Esophagus mucosa (tissue), 1 donor: Measurements from ENCODE around the gene DGKI. TPM values are rescaled to one million over a fixed set of nuclear protein-coding genes. Genes with fewer than 3 reads are reported as not detected.

Experiments used
- ATAC-seq: fragments of 200-7000 bp; cut with Tn5 transposase; one replicate; pipeline ENCODE4 v1.9.1; 2020
- total RNA-seq: library from RNA; stranded (reverse); gene quantifications from one replicate; pipeline ENCODE4 v1.2.4, GENCODE V29; 2023
- donor health status: DM: yes; HTN: yes; CAD: no.

DGKI gene
- total RNA-seq, 1 donor from 2014 or later = 0.20 TPM

GRCh38 chr7:137527634-137528033 is 319.1 kb downstream of the DGKI start:
- ATAC-seq = no peak

DNA sequence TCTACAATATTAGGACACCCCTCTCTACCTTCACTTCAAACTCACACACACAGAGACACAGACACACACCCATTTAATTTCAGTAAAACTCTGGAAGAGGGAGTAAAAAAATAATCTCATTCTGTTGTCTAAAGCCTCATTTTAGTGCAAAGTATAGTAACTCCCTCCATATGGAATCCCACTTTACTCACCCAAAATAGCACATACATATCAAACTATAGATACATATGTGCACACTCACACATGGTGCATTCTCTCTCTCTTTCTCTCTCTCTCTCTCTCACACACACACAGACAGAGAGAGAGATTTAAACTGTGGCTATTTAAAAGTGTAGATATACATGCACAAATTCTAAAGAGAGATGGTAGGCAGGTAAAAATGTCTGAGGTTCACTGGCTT is 323.6 kb downstream of the DGKI start:
- no peak for ATAC-seq

- no peak for ATAC-seq
Measured at GRCh38 chr7:137521451-137521850, 325.3 kb downstream of the DGKI start.

DNA sequence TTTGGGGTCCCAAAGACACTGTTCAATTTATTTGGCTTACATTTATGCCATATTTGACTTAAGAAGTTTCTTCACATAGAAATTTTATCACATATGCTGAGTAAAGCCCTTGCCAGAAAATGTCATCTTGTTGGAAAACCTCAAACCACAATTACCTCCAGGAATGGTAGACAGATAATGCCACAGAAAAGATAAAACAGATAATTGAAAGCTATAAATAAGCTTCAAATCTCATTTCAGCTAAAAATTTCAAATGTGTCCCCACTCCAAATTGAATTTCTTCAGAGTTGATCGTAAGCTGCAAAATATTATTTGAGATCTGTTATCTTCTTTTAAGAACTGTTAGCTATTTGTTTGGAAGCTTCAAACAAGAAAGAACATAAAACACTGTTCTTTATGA is 326.8 kb downstream of the DGKI start:
- ATAC-seq = no peak

- no peak for ATAC-seq
Measured at GRCh38 chr7:137519181-137519691, 327.5 kb downstream of the DGKI start.

- ATAC-seq = no peak
Measured at GRCh38 chr7:137513091-137513490, 333.7 kb downstream of the DGKI start.

- ATAC-seq = no peak
Measured at GRCh38 chr7:137507096-137507495, 339.7 kb downstream of the DGKI start.

DNA sequence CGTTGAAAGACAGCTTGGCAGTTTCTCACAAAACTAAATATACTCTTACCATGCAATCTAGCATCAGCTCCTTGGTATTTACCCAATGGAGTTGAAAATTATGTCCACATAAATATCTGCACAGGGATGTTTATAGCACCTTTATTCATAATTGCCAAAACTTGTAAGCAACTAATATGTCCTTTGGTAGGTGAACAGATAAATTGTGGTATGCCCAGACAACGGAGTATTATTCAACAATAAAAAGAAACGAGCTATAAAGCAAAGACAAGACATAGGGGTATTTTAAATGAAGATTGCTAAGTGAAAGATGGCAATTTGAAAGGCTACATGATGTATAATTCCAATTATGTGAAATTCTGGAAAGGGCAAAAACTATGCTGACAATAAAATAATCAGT is 340.7 kb downstream of the DGKI start:
- no peak for ATAC-seq

GRCh38 chr7:137501562-137501961 is 345.2 kb downstream of the DGKI start:
- no peak for ATAC-seq

GRCh38 chr7:137492889-137493288 is 353.9 kb downstream of the DGKI start:
- ATAC-seq = no peak

DNA sequence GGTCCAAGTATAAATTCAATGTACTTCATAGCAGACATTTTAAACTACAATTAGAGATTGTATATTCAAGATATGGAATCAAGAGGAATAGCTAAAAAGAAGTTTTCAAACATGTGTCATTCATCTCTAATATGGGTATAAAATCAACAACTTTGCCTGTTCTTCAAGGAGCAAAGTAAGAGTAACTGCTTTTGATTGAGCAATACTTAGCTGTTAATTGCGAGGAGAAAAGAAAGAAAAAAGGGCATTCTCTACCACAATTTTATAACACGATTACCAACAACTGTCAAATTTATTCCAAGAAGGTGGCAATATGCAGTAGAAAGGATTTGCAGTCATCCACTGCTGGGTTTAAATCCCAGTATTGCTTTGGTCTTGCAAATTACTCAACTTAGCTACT is 356.9 kb downstream of the DGKI start:
- no peak for ATAC-seq

DNA sequence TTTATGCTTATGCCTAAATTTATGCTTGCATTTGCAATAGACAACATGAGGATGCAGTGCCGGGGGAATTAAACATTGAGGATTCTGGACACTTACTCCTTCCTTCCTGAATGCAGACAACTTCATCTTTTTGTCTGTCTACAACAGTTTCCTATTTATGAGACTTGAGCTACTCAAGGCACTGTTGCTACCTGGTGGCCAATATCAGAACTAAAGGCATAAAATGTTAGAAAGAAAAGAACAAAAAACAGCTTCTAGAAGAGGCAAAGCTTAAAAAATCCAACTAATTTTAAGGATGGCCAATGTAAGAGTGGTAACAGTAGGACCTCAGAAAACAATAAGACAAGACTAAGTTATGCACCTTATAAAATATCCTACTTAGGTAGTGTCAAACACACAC is 358.7 kb downstream of the DGKI start:
- no peak for ATAC-seq

DNA sequence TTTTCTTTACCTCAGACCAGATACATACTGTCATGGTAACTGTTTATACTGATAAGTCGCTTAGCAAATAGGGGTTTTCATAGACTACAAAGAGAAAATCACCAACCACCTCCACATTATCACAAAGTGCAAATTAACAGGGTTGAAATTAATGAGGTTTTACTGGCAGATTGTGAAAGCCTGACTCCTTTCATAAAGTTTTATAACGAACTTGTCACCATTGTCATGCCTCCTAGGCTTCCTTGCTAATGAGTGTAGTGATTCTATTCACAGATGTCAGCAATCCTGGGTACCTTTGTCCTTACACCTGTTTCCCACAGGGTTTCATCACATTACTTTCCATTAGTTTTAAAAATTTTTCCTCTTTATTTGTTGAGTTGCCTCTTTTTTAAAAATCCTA is 361.0 kb downstream of the DGKI start:
- ATAC-seq = no peak

GRCh38 chr7:137484326-137484725 is 362.4 kb downstream of the DGKI start:
- no peak for ATAC-seq

GRCh38 chr7:137482466-137482865 is 364.3 kb downstream of the DGKI start:
- ATAC-seq = no peak

DNA sequence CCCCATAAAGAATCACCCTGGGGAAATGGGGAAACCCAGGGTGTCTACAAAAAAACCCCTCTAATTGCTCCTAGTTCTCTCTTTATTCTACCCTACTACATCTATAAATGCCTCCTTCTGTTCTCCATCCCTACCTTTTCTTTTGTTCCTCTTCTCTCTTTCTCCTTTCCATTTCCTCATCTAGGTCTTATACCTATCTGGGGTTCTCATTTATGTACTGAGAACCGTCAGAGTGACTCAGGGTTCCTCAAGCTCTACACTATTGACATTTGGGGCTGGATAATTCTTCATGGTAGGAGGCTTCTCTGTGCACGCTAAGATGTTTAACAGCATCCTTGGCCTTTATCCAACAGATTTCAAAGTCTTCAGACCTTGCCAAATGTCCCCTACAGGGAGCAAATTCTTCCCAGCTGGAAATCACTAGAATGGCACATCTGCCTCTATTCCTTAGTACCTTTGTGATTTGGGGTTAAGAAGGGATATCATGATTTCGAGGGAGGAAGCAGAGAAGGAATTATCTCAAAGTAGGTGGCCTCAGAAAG is 365.9 kb downstream of the DGKI start:
- no peak for ATAC-seq

- no peak for ATAC-seq
Measured at GRCh38 chr7:137480401-137480800, 366.4 kb downstream of the DGKI start.

DNA sequence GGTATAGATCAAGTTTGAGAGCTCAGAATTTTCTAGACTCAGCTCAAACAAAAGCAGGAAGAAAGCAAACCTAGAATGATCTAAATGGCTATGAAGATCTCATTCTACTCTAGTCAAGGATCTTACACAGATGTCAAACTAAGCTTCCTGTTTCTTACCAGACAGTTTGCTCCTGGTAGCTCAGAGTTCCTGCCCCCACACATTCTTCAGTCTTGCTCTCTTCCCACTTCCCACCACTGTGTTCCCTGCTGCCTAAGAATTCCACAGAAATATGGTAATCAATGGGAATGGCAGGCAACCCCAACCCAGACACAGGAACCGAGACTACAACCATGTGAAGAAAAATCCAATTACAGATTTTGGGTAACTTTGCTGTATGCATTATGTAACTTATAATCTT is 369.8 kb downstream of the DGKI start:
- no peak for ATAC-seq

DNA sequence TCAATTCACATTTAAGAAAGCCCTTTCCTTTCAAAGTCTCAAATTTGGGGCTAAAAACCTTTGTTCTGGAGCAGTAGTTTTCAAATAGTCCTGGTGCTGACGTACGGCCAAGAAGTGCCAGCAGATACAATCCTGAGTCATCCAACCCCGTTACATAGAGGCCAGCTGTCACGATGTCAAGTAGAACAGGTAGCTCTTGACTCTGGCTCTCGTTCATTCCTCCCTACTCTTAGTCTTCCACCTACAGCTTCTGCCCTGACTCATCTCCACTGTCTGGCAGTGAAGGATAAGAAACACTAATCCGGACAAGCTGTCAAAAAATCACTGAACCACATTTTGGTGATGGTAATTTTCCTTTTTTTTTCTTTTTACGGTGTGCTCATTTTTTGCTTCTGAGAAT is 370.8 kb downstream of the DGKI start:
- peak; percentile 80 for ATAC-seq

DNA sequence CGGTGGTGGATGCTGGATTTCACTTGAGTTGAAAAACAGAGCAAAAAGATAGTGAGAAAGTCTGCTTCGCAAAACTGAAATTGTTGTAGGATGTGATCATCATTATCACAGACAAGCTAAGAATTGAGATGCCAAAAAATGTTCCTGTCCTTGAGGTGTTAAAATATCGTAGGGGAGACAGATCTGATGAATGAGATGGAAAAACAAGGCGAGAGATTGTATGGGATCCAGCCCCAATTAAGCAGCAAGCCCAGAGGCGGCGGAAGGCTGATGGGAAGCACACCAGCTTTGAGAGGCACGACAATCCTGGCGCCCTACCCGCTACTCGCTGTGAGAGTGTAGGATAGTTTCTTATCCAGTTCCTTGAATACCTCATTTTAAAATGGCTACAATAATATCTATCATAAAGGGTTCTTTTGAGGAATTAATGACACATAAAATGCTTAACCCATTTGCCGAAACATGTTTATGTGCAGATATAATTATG is 372.2 kb downstream of the DGKI start:
- no peak for ATAC-seq

DNA sequence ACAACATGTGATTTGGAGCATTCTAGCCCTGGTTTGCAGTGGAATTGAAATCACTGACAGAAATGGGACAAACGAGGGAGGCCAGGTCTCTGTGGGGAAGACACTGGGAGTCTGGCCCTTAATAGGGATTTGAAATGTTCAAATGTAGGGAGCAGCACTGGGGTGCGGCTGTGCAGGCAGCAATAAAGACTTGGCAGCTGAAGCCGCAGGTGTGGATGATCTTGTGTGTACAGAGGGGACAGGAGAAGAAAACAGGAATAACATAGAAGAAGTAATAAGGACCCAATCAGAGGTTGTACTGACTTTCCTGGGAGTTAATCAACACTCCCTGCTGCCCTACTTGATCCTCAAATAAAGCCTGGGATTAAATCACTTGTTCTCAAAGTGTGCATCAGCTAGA is 375.6 kb downstream of the DGKI start:
- ATAC-seq = peak; percentile 85

DNA sequence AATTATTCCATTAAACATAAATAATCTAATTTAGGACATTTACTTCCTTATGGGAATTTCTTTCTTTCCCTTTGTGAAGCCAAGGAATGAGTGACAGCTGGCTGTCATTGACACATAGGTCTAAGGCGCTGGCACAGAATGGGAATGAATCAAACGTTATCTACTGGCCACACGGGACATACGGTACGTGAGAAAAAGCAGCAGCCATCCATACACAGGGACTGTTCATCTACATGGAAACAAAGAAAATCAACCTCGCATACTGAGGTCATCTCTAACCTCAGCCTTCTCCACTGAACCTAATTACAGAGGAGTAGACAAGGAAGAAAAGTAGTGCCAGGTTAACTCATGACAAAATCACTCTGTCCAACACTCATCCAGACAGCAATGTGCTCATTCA is 376.9 kb downstream of the DGKI start:
- ATAC-seq = no peak

GRCh38 chr7:137469191-137469811 is 377.5 kb downstream of the DGKI start:
- no peak for ATAC-seq

DNA sequence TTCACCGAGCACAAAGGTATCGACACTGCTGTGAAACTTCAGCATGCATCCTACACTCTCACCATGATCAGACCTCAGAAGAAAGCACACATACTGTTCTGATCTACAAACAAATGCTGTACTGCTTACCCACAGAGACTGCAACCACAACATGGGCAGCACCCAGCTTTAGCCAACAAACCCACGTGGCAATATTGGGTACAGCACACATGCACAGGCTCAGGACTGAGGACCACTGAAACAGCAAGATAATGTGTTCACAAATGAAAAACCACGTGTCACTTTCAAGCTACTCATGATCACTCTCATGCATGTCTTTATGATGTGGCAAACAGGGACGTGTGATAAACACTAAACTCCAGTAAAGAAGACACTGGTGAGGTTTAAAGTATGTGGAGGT is 383.9 kb downstream of the DGKI start:
- no peak for ATAC-seq
